Sigmoid colon (tissue), 7 donors: ENCODE measurements around the gene DNPH1. TPM values are rescaled to one million over a fixed set of nuclear protein-coding genes. Genes with fewer than 3 reads are reported as not detected.

Experiments
- DNase-seq: peaks from one replicate; pipeline ENCODE4 v3.0.0-alpha.2; 2019
- H3K27ac ChIP-seq, 4 donors: fragments of 200-600 bp; sonication (generic); one replicate each; pipeline ENCODE4 v1.5.1; 2016 to 2019; ENCODE audit warnings: mild to moderate bottlenecking in 1 of 4
- H3K27me3 ChIP-seq, 3 donors: fragments of 200-600 bp; sonication (generic); one replicate each; pipeline ENCODE4 v1.5.1; 2019; ENCODE audit warnings: mild to moderate bottlenecking in 1 of 3
- H3K36me3 ChIP-seq, 4 donors: fragments of 200-600 bp; sonication (generic); one replicate each; pipeline ENCODE4 v1.5.1; 2016 to 2019
- H3K4me1 ChIP-seq, 4 donors: fragments of 200-600 bp; sonication (generic); one replicate each; pipeline ENCODE4 v1.5.1; 2017 to 2019
- H3K4me3 ChIP-seq, 4 donors: fragments of 200-600 bp; sonication (generic); one replicate each; pipeline ENCODE4 v1.5.1; 2017 to 2019; ENCODE audit warnings: mild to moderate bottlenecking in 2 of 4, moderate library complexity in 1 of 4
- H3K9me3 ChIP-seq, 4 donors: fragments of 200-600 bp in 3 of 4; sonication (generic) in 3 of 4; one replicate each; pipeline versions ENCODE4 v1.5.1 to v1.6.1; 2013 to 2019
- EP300 ChIP-seq, 4 donors: sonication (generic); formaldehyde crosslinking; IDR thresholded peaks; one replicate each; pipeline ENCODE4 v1.6.1; 2017; ENCODE audit warnings: antibody characterized with exemption in 4 of 4
- POLR2A ChIP-seq, 2 donors: fragments of 450-650 bp; IDR thresholded peaks; one replicate each; pipeline ENCODE4 v1.6.1; 2016; ENCODE audit warnings: antibody characterized with exemption in 2 of 2, mild to moderate bottlenecking in 2 of 2, moderate library complexity in 2 of 2
- POLR2AphosphoS5 ChIP-seq, 4 donors: sonication (generic); formaldehyde crosslinking; IDR thresholded peaks; one replicate each; pipeline ENCODE4 v1.6.1; 2017; ENCODE audit warnings: antibody characterized with exemption in 4 of 4
- WGBS, 2 donors: extraction: QIAGEN DNeasy Blood & Tissue Kit; methylation state at CpG; one replicate each; pipeline ENCODE4 v1.1.7; 2013; 5-methylcytosine and 5-hydroxymethylcytosine counted together
- intact Hi-C: fragments of 100-400 bp; cut with DNase I; formaldehyde crosslinking; loops from one replicate; pipeline ENCODE4 v1.15.1; 2023
- polyA plus RNA-seq, 3 donors: library from polyadenylated mRNA; stranded (reverse); fragments of 200-250 nt; gene quantifications; one replicate each; pipeline ENCODE4 v1.2.3, GENCODE V29; 2013
- total RNA-seq, 4 donors: library from RNA; depleted of rRNA; stranded (reverse); fragments of >200 nt; gene quantifications; one replicate each; pipeline ENCODE4 v1.1.0, GENCODE V29; 2016
- TF ChIP-seq, protein P1 (sequence below), 4 experiments: fragments of 450-650 bp in 3 of 4; fragments of 200-600 bp in 1 of 4; IDR thresholded peaks; one replicate each; pipeline ENCODE4 v1.5.1; 2016 to 2019; ENCODE audit warnings: antibody characterized with exemption in 4 of 4, mild to moderate bottlenecking in 3 of 4, moderate library complexity in 2 of 4
- donor health status: healthy with polysubstance abuse.
- donor health status: Bipolar disorder and iron deficiency.
- donor health status: healthy.

Gene DNPH1
- total and polyA plus RNA-seq, 7 donors = 32.1 to 188 (median 96.0) TPM

DNA sequence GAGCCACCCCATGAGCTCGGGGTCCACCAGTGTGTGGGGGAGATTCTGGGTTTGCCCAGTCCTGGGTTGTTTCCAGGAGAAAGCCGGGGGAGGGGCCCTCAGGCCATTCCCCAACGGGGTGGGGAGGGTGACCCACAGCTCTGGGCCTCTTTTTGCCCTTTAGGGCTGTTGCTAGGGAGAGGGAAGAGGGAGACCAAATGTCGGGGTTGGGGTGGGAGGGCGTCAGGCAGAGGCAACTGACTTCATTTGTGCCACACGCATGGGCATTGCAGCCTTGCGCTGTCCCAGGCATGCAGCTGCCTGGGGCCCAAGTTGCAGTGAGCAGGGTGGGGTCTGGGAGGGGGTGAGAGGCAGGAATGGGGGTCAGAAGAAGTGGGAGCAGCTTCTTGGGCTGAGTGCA, 49.2 kb downstream of the DNPH1 start:
- no peak for DNase-seq
- no peaks in the 10 kb centered on the region for H3K27me3 ChIP-seq
- intact Hi-C loops = no loop called here
- peak overlapping the region in 2 of 4 donors; percentile 86 to 87 for H3K27ac ChIP-seq
- WGBS, 2 donors = 82 to 87% methylated on average over 7 of the region's 7 CpGs
- peaks cover 35 to 67% (median 41%) of the 10 kb centered on the region in 4 donors for H3K36me3 ChIP-seq
- no peaks in the 10 kb centered on the region for H3K9me3 ChIP-seq
- H3K4me1 ChIP-seq = peaks cover 0 to 57% (median 36%) of the 10 kb centered on the region in 4 donors
- H3K4me3 ChIP-seq = no peak overlapping the region
- no peak for TF ChIP-seq POLR2A (IDR thresholded peaks at IDR 0.05)
- TF ChIP-seq, protein P1, sequence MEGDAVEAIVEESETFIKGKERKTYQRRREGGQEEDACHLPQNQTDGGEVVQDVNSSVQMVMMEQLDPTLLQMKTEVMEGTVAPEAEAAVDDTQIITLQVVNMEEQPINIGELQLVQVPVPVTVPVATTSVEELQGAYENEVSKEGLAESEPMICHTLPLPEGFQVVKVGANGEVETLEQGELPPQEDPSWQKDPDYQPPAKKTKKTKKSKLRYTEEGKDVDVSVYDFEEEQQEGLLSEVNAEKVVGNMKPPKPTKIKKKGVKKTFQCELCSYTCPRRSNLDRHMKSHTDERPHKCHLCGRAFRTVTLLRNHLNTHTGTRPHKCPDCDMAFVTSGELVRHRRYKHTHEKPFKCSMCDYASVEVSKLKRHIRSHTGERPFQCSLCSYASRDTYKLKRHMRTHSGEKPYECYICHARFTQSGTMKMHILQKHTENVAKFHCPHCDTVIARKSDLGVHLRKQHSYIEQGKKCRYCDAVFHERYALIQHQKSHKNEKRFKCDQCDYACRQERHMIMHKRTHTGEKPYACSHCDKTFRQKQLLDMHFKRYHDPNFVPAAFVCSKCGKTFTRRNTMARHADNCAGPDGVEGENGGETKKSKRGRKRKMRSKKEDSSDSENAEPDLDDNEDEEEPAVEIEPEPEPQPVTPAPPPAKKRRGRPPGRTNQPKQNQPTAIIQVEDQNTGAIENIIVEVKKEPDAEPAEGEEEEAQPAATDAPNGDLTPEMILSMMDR (IDR thresholded peaks at IDR 0.05) = no peak
- TF ChIP-seq POLR2AphosphoS5 (IDR thresholded peaks at IDR 0.05) = no peak
- TF ChIP-seq EP300 (IDR thresholded peaks at IDR 0.05) = no peak

- TF ChIP-seq POLR2AphosphoS5 (IDR thresholded peaks at IDR 0.05) (no peak), EP300 (IDR thresholded peaks at IDR 0.05) (no peak), POLR2A (IDR thresholded peaks at IDR 0.05) (no peak)
- TF ChIP-seq, protein P1 (IDR thresholded peaks at IDR 0.05) = no peak
- intact Hi-C loops = loop anchor here (10.0 kb wide), 1 partner anchor 336 kb away; the partner anchor contains the start of genes LRRC73, POLR1C and YIPF3
- H3K4me1 ChIP-seq = peaks cover 0 to 59% (median 41%) of the 10 kb centered on the region in 4 donors
These were observed 50.1 kb downstream of the DNPH1 start for GRCh38 chr6:43178951-43179830.

GRCh38 chr6:43178150-43178549, 51.1 kb downstream of the DNPH1 start:
- H3K27me3 ChIP-seq = no peaks in the 10 kb centered on the region
- H3K4me1 ChIP-seq = peaks cover 0 to 59% (median 49%) of the 10 kb centered on the region in 4 donors
- H3K36me3 ChIP-seq = peaks cover 35 to 60% (median 41%) of the 10 kb centered on the region in 4 donors
- no peak for TF ChIP-seq POLR2A (IDR thresholded peaks at IDR 0.05)
- TF ChIP-seq EP300 (IDR thresholded peaks at IDR 0.05) = no peak
- TF ChIP-seq, protein P1 (IDR thresholded peaks at IDR 0.05) = no peak
- no peak for TF ChIP-seq POLR2AphosphoS5 (IDR thresholded peaks at IDR 0.05)
- H3K4me3 ChIP-seq = no peak overlapping the region
- no peak for DNase-seq
- H3K27ac ChIP-seq = peak overlapping the region in 2 of 4 donors; percentile 43 to 57
- intact Hi-C loops = loop anchor here (10.0 kb wide), 1 partner anchor 337 kb away; the partner anchor contains the start of genes LRRC73, POLR1C and YIPF3
- 91 to 92% methylated on average over 12 of the region's 12 CpGs for WGBS, 2 donors
- H3K9me3 ChIP-seq = no peaks in the 10 kb centered on the region

More at GRCh38 chr6:43178951-43179830, 50.1 kb downstream of the DNPH1 start:
- WGBS, 2 donors = 90 to 93% methylated on average over 20 of the region's 20 CpGs
- Histone ChIP-seq H3K4me3 (no peak overlapping the region), H3K27ac (peak overlapping the region in 3 of 4 donors; percentile 1 to 86 (median 6)), H3K27me3 (no peaks in the 10 kb centered on the region), H3K9me3 (no peaks in the 10 kb centered on the region), H3K36me3 (peaks cover 35 to 62% (median 41%) of the 10 kb centered on the region in 4 donors)
- DNase-seq = no peak

- H3K4me3 ChIP-seq = no peak overlapping the region
- intact Hi-C loops = loop anchor here (10.0 kb wide), 1 partner anchor 338 kb away; the partner anchor contains the start of genes LRRC73, POLR1C and YIPF3
- 96 to 97% methylated on average over 6 of the region's 6 CpGs for WGBS, 2 donors
- no peaks in the 10 kb centered on the region for H3K27me3 ChIP-seq
- H3K27ac ChIP-seq = peak overlapping the region; percentile 99 to 100 (median 100)
- H3K9me3 ChIP-seq = no peaks in the 10 kb centered on the region
- DNase-seq = no peak
- peaks cover 35 to 60% (median 41%) of the 10 kb centered on the region in 4 donors for H3K36me3 ChIP-seq
- TF ChIP-seq POLR2A (IDR thresholded peaks at IDR 0.05) (no peak), POLR2AphosphoS5 (IDR thresholded peaks at IDR 0.05) (no peak), EP300 (IDR thresholded peaks at IDR 0.05) (no peak)
- TF ChIP-seq, protein P1 (IDR thresholded peaks at IDR 0.05) = no peak
- peaks cover 0 to 53% (median 45%) of the 10 kb centered on the region in 4 donors for H3K4me1 ChIP-seq
These were observed 52.9 kb downstream of the DNPH1 start for GRCh38 chr6:43176423-43176786.
